Astrocyte (in vitro differentiated cells and primary cell): Measurements from ENCODE around the gene PCSK5. TPM values are rescaled to one million over a fixed set of nuclear protein-coding genes. Genes with fewer than 3 reads are reported as not detected.
A peak's percentile ranks its signal among the peaks of the same experiment; 100 is the strongest.
"Not testable (repeated sequence)": the region's sequence is repeated elsewhere in the genome, so short reads cannot be mapped to it uniquely, and the experiment has no call there.

Experiments used
- DNase-seq: peaks from one replicate; pipeline ENCODE4 v3.0.0-alpha.2; 2010; ENCODE audit warnings: low read depth
- FAIRE-seq: peaks from 2 replicates; lab custom pipeline; 2011; peaks lifted over from hg19 to GRCh38; lab: Jason Lieb, UNC
- H2AFZ ChIP-seq: 2 replicates; pipeline ENCODE4 v1.6.0; 2012; ENCODE audit warnings: low read depth, low read length, inconsistent platforms
- H3K27ac ChIP-seq: 2 replicates; pipeline ENCODE4 v1.5.1; 2011; ENCODE audit warnings: low read depth, low read length, inconsistent platforms
- H3K27me3 ChIP-seq: 2 replicates; pipeline ENCODE4 v1.6.0; 2011; ENCODE audit warnings: low read length, inconsistent platforms; ENCODE audit not compliant: insufficient read depth
- H3K36me3 ChIP-seq: 2 replicates; pipeline ENCODE4 v1.5.1; 2011; ENCODE audit warnings: low read length, inconsistent platforms; ENCODE audit not compliant: insufficient read depth
- H3K4me1 ChIP-seq: 2 replicates; pipeline ENCODE4 v1.5.1; 2011; ENCODE audit warnings: low read length, inconsistent platforms; ENCODE audit not compliant: insufficient read depth
- H3K4me2 ChIP-seq: 2 replicates; pipeline ENCODE4 v1.6.0; 2012; ENCODE audit warnings: low read length, inconsistent platforms
- H3K4me3 ChIP-seq: 2 replicates; pipeline ENCODE4 v1.5.1; 2011; ENCODE audit warnings: low read depth, mild to moderate bottlenecking, low read length, inconsistent platforms; ENCODE audit not compliant: insufficient read depth
- H3K79me2 ChIP-seq: 2 replicates; pipeline ENCODE4 v1.6.0; 2012; ENCODE audit warnings: mild to moderate bottlenecking, low read length, inconsistent platforms; ENCODE audit not compliant: insufficient read depth
- H3K9ac ChIP-seq: 2 replicates; pipeline ENCODE4 v1.6.0; 2012; ENCODE audit warnings: mild to moderate bottlenecking, low read length, inconsistent platforms
- H3K9me3 ChIP-seq: 2 replicates; pipeline ENCODE4 v1.5.1; 2012; ENCODE audit warnings: low read depth, mild to moderate bottlenecking, low read length, inconsistent platforms; ENCODE audit not compliant: insufficient read depth
- H4K20me1 ChIP-seq: 2 replicates; pipeline ENCODE4 v1.6.0; 2012; ENCODE audit warnings: low read length, inconsistent platforms; ENCODE audit not compliant: insufficient read depth
- H3K27ac Mint-ChIP-seq: one replicate; pipeline ENCODE4 v1.8.0; 2021; ENCODE audit warnings: mild to moderate bottlenecking, mixed read lengths; ENCODE audit not compliant: unreplicated experiment
- H3K27me3 Mint-ChIP-seq: one replicate; pipeline ENCODE4 v1.8.0; 2021; ENCODE audit warnings: low read depth, mixed read lengths; ENCODE audit not compliant: unreplicated experiment
- H3K36me3 Mint-ChIP-seq: one replicate; pipeline ENCODE4 v1.8.0; 2021; ENCODE audit warnings: low read depth, mixed read lengths; ENCODE audit not compliant: unreplicated experiment
- H3K4me1 Mint-ChIP-seq: one replicate; pipeline ENCODE4 v1.8.0; 2021; ENCODE audit warnings: low read depth, mixed read lengths; ENCODE audit not compliant: unreplicated experiment
- H3K4me3 Mint-ChIP-seq: one replicate; pipeline ENCODE4 v1.8.0; 2021; ENCODE audit warnings: mild to moderate bottlenecking, moderate library complexity, mixed read lengths; ENCODE audit not compliant: unreplicated experiment
- H3K9me3 Mint-ChIP-seq: one replicate; pipeline ENCODE4 v1.8.0; 2021; ENCODE audit warnings: mild to moderate bottlenecking, mixed read lengths; ENCODE audit not compliant: unreplicated experiment
- CTCF ChIP-seq: IDR thresholded peaks from 2 replicates; pipeline ENCODE4 v1.5.1; 2011; ENCODE audit warnings: low read depth, mild to moderate bottlenecking, inconsistent platforms, low read length, moderate library complexity; ENCODE audit not compliant: insufficient read depth
- EZH2 ChIP-seq: IDR thresholded peaks from 2 replicates; pipeline ENCODE4 v1.6.1; 2012; ENCODE audit warnings: mild to moderate bottlenecking, low read length, inconsistent platforms; ENCODE audit not compliant: insufficient read depth
- total RNA-seq: library from RNA; stranded (reverse); gene quantifications from 2 replicates; pipeline ENCODE4 v1.2.1, GENCODE V29; 2021

Gene PCSK5
- total RNA-seq, 1 donor from 2014 or later: 13.1 TPM

- Mint-ChIP-seq H3K27ac (peak overlapping the region; percentile 86), H3K27me3 (no peaks in the 10 kb centered on the region)
These were observed 430.8 kb downstream of the PCSK5 start for GRCh38 chr9:76321195-76321828.

GRCh38 chr9:76322810-76323209, 432.3 kb downstream of the PCSK5 start:
- no peaks in the 10 kb centered on the region for H3K36me3 Mint-ChIP-seq
- FAIRE-seq (no peak), DNase-seq (no peak)
- H3K4me1 Mint-ChIP-seq: peaks cover 11% of the 10 kb centered on the region
- Histone ChIP-seq H3K4me1 (peaks cover 9% of the 10 kb centered on the region), H2AFZ (no peak overlapping the region), H3K27ac (no peak overlapping the region), H3K27me3 (no peaks in the 10 kb centered on the region), H3K4me3 (no peak overlapping the region), H3K9me3 (no peaks in the 10 kb centered on the region), H3K36me3 (no peaks in the 10 kb centered on the region), H3K4me2 (no peak overlapping the region), H3K9ac (no peak overlapping the region), H4K20me1 (no peaks in the 10 kb centered on the region), H3K79me2 (no peaks in the 10 kb centered on the region)
- peaks cover 2% of the 10 kb centered on the region for H3K27me3 Mint-ChIP-seq
- no peak overlapping the region for H3K27ac Mint-ChIP-seq
- no peak for TF ChIP-seq CTCF
- no peak for TF ChIP-seq EZH2
- no peaks in the 10 kb centered on the region for H3K9me3 Mint-ChIP-seq
- H3K4me3 Mint-ChIP-seq: no peak overlapping the region

More at GRCh38 chr9:76321195-76321828, 430.8 kb downstream of the PCSK5 start:
- peak overlapping the region; percentile 86 for H3K27ac ChIP-seq
- H3K4me3 ChIP-seq: peak overlapping the region; percentile 22
- peaks cover 9% of the 10 kb centered on the region for H3K4me1 ChIP-seq
- no peaks in the 10 kb centered on the region for H3K36me3 ChIP-seq
- peak overlapping the region; percentile 71 for H3K9ac ChIP-seq
- no peaks in the 10 kb centered on the region for H3K27me3 ChIP-seq
- Mint-ChIP-seq H3K4me3 (no peak overlapping the region), H3K9me3 (no peaks in the 10 kb centered on the region), H3K4me1 (peaks cover 11% of the 10 kb centered on the region), H3K36me3 (no peaks in the 10 kb centered on the region)
- H3K4me2 ChIP-seq: peak overlapping the region; percentile 60
- DNase-seq (peak; percentile 89), FAIRE-seq (no peak)
- peak; percentile 14 for TF ChIP-seq CTCF
- no peak for TF ChIP-seq EZH2
- peak overlapping the region; percentile 85 for H2AFZ ChIP-seq
- no peaks in the 10 kb centered on the region for H3K79me2 ChIP-seq
- no peaks in the 10 kb centered on the region for H4K20me1 ChIP-seq
- no peaks in the 10 kb centered on the region for H3K9me3 ChIP-seq

GRCh38 chr9:76323490-76323889, 433.0 kb downstream of the PCSK5 start:
- FAIRE-seq (no peak), DNase-seq (no peak)
- Mint-ChIP-seq H3K36me3 (no peaks in the 10 kb centered on the region), H3K9me3 (no peaks in the 10 kb centered on the region), H3K4me1 (peaks cover 11% of the 10 kb centered on the region), H3K27ac (no peak overlapping the region), H3K27me3 (peaks cover 5% of the 10 kb centered on the region), H3K4me3 (no peak overlapping the region)
- no peak overlapping the region for H3K9ac ChIP-seq
- no peak overlapping the region for H2AFZ ChIP-seq
- no peak overlapping the region for H3K27ac ChIP-seq
- peaks cover 9% of the 10 kb centered on the region for H3K4me1 ChIP-seq
- H3K4me3 ChIP-seq: no peak overlapping the region
- no peaks in the 10 kb centered on the region for H3K79me2 ChIP-seq
- H3K27me3 ChIP-seq: no peaks in the 10 kb centered on the region
- H3K9me3 ChIP-seq: no peaks in the 10 kb centered on the region
- H3K36me3 ChIP-seq: no peaks in the 10 kb centered on the region
- H3K4me2 ChIP-seq: no peak overlapping the region
- no peaks in the 10 kb centered on the region for H4K20me1 ChIP-seq
- no peak for TF ChIP-seq CTCF
- TF ChIP-seq EZH2: no peak

- H3K4me1 Mint-ChIP-seq: peaks cover 11% of the 10 kb centered on the region
- H4K20me1 ChIP-seq, H3K4me3 Mint-ChIP-seq, H3K27ac Mint-ChIP-seq, H3K36me3 ChIP-seq, H3K9me3 Mint-ChIP-seq, H3K4me3 ChIP-seq, H2AFZ ChIP-seq, DNase-seq, H3K27ac ChIP-seq, H3K79me2 ChIP-seq, H3K27me3 ChIP-seq, H3K4me2 ChIP-seq, H3K9ac ChIP-seq, H3K9me3 ChIP-seq, H3K4me1 ChIP-seq, FAIRE-seq, H3K27me3 Mint-ChIP-seq, H3K36me3 Mint-ChIP-seq: not testable (repeated sequence)
These were observed 433.6 kb downstream of the PCSK5 start for GRCh38 chr9:76324030-76324429.
